LNCaP clone FGC (cell line): ENCODE results near the gene TADA1.
A peak's percentile ranks its signal among the peaks of the same experiment; 100 is the strongest.

Experiments used
- DNase-seq: peaks from one replicate; pipeline ENCODE4 v3.0.0-alpha.2; 2011; ENCODE audit warnings: low read depth
- H3K4me3 ChIP-seq: 2 replicates; pipeline ENCODE4 v1.5.1; 2011; ENCODE audit warnings: mild to moderate bottlenecking, low read depth, low read length, control low read depth
- CTCF ChIP-seq: IDR thresholded peaks from 2 replicates; pipeline ENCODE4 v1.5.1; 2012; ENCODE audit warnings: mild to moderate bottlenecking; ENCODE audit not compliant: control insufficient read depth, insufficient read depth; ENCODE audit errors: extremely low read depth

The TADA1 gene

GRCh38 chr1:166915042-166915441, 39.0 kb upstream of the TADA1 start:
- H3K4me3 ChIP-seq, result no peak overlapping the region
- no peak for DNase-seq
- no peak for TF ChIP-seq CTCF

GRCh38 chr1:166914111-166914510, 38.0 kb upstream of the TADA1 start:
- no peak for TF ChIP-seq CTCF
- H3K4me3 ChIP-seq, result no peak overlapping the region
- DNase-seq, result no peak

DNA sequence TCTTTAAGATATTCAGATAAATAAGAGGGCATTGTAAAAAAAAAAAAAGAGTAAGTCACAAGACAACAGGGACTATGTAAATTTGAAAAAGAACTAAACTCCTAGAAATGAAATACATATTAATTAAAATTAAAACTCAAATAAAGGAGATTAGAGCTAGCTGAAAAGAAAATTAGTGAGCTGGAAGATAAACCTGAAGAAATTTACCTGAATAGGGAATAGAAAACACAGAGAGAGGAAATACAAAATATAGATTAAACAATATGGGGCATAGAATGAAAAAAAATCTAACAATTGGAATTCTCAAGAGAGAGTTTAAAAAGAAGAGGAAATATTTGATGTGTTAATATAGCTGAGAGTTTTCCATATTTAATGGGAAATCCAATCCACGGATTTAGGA, 35.6 kb upstream of the TADA1 start:
- no peak overlapping the region for H3K4me3 ChIP-seq
- TF ChIP-seq CTCF, result no peak
- no peak for DNase-seq

DNA sequence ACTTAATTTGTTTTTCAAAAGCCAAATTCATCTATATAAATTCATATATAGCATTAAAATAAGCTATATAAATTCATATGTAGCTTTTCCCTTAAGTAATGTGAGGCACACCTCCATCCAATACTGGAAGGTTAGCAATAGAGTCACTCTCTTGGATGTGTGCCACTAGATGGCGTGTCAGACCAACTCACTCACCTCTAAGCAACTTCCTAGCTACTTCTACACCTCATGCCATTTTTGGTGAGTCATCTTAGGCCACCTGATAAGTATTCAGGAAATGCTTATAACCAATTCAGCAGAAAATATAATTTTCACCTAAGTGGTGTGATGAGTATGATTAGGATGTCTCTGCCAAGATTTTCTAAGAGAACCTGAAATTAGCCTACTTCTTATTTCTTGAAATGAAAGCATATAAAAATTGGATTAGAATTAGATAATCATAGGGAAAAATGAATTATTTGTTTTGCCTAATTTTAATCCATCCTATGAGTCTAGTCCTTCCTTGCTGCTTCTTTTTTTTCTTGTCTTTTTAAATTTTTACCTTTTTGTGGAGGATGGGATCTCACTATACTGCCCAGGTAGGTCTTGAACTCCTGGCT, 34.4 kb upstream of the TADA1 start:
- H3K4me3 ChIP-seq, result no peak overlapping the region
- peak; percentile 92 for DNase-seq
- TF ChIP-seq CTCF, result peak; percentile 92

GRCh38 chr1:166908942-166909341, 32.9 kb upstream of the TADA1 start:
- TF ChIP-seq CTCF, result no peak
- no peak for DNase-seq

DNA sequence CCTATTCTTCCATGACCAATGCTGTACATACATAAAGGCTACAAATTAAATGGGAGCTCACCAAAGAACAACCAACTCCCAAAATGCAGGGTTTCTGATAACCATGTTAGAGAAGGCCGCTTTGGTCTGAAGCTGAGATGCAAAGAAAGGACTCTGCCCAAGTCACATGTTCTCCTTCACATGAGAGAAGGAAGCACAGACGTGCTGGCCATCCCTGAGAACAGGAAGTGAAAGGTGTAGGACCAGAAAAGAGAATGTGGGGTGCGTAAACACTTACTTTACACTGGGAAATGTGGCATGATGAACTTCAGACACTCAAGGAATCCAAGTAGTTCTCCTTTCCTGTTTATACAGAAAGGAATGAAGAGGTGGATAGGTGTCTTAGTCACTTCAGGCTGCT, 31.7 kb upstream of the TADA1 start:
- no peak overlapping the region for H3K4me3 ChIP-seq
- no peak for DNase-seq
- TF ChIP-seq CTCF, result no peak

More at GRCh38 chr1:166908942-166909341, 32.9 kb upstream of the TADA1 start:
- H3K4me3 ChIP-seq, result no peak overlapping the region

GRCh38 chr1:166907051-166907450, 31.0 kb upstream of the TADA1 start:
- no peak for DNase-seq

More at GRCh38 chr1:166907051-166907450, 31.0 kb upstream of the TADA1 start:
- TF ChIP-seq CTCF, result no peak
- H3K4me3 ChIP-seq, result no peak overlapping the region
